ENCODE results near the gene SULF2. TPM values are rescaled to one million over a fixed set of nuclear protein-coding genes. Genes with fewer than 3 reads are reported as not detected.

The SULF2 gene
- total and polyA plus RNA-seq, 9 of the 15 experiments (the other 6 are each of a cell fraction or from before 2014, with no cell fraction given) = 0.33 TPM; not detected in 8

DNA sequence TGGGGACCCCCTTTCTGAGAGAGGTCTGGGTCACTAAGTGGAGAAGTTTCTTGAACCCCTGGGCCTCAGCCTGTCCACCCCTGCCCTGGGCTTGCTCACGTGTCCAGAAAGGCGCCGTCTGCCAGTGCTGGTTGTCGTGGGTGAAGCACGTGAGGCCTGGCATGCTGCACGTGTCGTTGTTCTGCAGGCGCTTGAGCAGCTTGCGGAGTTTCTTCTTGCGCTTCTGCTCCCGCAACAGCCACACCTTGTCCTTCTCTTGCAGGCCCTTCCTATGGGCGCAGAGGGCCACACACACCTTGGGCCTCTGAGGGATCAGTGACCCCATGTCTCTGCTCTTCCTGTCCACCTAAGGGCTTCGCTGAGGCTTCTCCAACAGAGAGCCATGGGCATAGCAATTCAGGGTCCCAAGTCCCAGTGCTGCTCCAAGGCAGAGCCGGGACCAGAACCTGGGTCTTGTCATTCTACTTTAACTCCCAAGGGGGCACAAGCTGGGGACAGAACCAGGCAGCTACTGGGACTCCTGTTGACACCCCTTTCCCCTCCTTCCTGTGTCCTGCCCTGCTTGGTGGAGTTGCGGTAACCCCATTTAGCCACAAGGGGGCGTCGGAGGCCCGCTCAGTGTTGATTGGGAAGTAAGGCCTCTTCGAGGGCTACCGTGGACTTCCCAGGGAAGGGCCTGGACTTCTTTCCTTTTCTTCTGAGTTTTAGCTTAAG is 121.8 kb downstream of the SULF2 start (continued):
- TF ChIP-seq, protein P1, sequence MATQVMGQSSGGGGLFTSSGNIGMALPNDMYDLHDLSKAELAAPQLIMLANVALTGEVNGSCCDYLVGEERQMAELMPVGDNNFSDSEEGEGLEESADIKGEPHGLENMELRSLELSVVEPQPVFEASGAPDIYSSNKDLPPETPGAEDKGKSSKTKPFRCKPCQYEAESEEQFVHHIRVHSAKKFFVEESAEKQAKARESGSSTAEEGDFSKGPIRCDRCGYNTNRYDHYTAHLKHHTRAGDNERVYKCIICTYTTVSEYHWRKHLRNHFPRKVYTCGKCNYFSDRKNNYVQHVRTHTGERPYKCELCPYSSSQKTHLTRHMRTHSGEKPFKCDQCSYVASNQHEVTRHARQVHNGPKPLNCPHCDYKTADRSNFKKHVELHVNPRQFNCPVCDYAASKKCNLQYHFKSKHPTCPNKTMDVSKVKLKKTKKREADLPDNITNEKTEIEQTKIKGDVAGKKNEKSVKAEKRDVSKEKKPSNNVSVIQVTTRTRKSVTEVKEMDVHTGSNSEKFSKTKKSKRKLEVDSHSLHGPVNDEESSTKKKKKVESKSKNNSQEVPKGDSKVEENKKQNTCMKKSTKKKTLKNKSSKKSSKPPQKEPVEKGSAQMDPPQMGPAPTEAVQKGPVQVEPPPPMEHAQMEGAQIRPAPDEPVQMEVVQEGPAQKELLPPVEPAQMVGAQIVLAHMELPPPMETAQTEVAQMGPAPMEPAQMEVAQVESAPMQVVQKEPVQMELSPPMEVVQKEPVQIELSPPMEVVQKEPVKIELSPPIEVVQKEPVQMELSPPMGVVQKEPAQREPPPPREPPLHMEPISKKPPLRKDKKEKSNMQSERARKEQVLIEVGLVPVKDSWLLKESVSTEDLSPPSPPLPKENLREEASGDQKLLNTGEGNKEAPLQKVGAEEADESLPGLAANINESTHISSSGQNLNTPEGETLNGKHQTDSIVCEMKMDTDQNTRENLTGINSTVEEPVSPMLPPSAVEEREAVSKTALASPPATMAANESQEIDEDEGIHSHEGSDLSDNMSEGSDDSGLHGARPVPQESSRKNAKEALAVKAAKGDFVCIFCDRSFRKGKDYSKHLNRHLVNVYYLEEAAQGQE (IDR thresholded peaks at IDR 0.05; ENCODE audit: borderline replicate concordance) = peak; percentile 48; the same call in 1 of the 2 replicates
- TF ChIP-seq, protein P1 (CRISPR knock-in tag; IDR thresholded peaks at IDR 0.05; ENCODE audit: low read depth) = no peak
- TF ChIP-seq, protein P2, sequence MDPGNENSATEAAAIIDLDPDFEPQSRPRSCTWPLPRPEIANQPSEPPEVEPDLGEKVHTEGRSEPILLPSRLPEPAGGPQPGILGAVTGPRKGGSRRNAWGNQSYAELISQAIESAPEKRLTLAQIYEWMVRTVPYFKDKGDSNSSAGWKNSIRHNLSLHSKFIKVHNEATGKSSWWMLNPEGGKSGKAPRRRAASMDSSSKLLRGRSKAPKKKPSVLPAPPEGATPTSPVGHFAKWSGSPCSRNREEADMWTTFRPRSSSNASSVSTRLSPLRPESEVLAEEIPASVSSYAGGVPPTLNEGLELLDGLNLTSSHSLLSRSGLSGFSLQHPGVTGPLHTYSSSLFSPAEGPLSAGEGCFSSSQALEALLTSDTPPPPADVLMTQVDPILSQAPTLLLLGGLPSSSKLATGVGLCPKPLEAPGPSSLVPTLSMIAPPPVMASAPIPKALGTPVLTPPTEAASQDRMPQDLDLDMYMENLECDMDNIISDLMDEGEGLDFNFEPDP (CRISPR knock-in tag; IDR thresholded peaks at IDR 0.05) = no peak
- TF ChIP-seq KLF16 (IDR thresholded peaks at IDR 0.05) (peak; percentile 37; the same call in 1 of the 2 replicates), SMC3 (conservative IDR thresholded peaks at IDR 0.05; ENCODE audit: insufficient read depth, low read depth, low read length) (peak; percentile 71)
- TF ChIP-seq, protein P3, sequence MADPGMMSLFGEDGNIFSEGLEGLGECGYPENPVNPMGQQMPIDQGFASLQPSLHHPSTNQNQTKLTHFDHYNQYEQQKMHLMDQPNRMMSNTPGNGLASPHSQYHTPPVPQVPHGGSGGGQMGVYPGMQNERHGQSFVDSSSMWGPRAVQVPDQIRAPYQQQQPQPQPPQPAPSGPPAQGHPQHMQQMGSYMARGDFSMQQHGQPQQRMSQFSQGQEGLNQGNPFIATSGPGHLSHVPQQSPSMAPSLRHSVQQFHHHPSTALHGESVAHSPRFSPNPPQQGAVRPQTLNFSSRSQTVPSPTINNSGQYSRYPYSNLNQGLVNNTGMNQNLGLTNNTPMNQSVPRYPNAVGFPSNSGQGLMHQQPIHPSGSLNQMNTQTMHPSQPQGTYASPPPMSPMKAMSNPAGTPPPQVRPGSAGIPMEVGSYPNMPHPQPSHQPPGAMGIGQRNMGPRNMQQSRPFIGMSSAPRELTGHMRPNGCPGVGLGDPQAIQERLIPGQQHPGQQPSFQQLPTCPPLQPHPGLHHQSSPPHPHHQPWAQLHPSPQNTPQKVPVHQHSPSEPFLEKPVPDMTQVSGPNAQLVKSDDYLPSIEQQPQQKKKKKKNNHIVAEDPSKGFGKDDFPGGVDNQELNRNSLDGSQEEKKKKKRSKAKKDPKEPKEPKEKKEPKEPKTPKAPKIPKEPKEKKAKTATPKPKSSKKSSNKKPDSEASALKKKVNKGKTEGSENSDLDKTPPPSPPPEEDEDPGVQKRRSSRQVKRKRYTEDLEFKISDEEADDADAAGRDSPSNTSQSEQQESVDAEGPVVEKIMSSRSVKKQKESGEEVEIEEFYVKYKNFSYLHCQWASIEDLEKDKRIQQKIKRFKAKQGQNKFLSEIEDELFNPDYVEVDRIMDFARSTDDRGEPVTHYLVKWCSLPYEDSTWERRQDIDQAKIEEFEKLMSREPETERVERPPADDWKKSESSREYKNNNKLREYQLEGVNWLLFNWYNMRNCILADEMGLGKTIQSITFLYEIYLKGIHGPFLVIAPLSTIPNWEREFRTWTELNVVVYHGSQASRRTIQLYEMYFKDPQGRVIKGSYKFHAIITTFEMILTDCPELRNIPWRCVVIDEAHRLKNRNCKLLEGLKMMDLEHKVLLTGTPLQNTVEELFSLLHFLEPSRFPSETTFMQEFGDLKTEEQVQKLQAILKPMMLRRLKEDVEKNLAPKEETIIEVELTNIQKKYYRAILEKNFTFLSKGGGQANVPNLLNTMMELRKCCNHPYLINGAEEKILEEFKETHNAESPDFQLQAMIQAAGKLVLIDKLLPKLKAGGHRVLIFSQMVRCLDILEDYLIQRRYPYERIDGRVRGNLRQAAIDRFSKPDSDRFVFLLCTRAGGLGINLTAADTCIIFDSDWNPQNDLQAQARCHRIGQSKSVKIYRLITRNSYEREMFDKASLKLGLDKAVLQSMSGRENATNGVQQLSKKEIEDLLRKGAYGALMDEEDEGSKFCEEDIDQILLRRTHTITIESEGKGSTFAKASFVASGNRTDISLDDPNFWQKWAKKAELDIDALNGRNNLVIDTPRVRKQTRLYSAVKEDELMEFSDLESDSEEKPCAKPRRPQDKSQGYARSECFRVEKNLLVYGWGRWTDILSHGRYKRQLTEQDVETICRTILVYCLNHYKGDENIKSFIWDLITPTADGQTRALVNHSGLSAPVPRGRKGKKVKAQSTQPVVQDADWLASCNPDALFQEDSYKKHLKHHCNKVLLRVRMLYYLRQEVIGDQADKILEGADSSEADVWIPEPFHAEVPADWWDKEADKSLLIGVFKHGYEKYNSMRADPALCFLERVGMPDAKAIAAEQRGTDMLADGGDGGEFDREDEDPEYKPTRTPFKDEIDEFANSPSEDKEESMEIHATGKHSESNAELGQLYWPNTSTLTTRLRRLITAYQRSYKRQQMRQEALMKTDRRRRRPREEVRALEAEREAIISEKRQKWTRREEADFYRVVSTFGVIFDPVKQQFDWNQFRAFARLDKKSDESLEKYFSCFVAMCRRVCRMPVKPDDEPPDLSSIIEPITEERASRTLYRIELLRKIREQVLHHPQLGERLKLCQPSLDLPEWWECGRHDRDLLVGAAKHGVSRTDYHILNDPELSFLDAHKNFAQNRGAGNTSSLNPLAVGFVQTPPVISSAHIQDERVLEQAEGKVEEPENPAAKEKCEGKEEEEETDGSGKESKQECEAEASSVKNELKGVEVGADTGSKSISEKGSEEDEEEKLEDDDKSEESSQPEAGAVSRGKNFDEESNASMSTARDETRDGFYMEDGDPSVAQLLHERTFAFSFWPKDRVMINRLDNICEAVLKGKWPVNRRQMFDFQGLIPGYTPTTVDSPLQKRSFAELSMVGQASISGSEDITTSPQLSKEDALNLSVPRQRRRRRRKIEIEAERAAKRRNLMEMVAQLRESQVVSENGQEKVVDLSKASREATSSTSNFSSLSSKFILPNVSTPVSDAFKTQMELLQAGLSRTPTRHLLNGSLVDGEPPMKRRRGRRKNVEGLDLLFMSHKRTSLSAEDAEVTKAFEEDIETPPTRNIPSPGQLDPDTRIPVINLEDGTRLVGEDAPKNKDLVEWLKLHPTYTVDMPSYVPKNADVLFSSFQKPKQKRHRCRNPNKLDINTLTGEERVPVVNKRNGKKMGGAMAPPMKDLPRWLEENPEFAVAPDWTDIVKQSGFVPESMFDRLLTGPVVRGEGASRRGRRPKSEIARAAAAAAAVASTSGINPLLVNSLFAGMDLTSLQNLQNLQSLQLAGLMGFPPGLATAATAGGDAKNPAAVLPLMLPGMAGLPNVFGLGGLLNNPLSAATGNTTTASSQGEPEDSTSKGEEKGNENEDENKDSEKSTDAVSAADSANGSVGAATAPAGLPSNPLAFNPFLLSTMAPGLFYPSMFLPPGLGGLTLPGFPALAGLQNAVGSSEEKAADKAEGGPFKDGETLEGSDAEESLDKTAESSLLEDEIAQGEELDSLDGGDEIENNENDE (IDR thresholded peaks at IDR 0.05; ENCODE audit: low read depth, low read length) = no peak
